ENCODE data around the gene MAGOH.

The MAGOH gene

DNA sequence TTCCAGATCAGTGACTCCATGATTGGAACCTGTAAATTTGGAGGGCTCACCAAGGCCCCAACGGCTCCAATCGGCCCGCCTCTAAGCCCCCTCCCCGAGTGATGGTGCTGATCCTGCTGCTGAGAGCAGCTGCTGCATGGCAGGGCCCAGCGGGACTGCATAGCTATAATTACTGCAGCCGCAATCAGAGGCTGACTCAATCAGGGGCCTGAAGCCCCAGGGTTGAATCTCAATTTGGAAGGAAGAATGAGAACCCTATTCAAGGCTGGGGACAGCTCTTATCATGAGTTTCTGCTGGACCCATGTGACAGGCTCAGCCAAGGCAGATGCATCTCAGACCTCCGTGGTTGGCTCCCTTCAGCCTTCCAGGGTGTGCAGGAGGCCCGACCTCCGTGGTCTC is 42.8 kb upstream of the MAGOH start:
- DNase-seq (ENCODE audit: low read depth, low spot score) = no peak
- no peak for TF ChIP-seq CTCF (IDR thresholded peaks at IDR 0.05; ENCODE audit: insufficient read depth, low read length, missing control alignments)
- no peak overlapping the region for H3K4me3 ChIP-seq (ENCODE audit: low read depth, low read length)
- ChIA-PET CTCF (interaction anchor here (6.3 to 14.0 kb wide), 4 partner anchors 11 to 192 kb away, joined by 77 to 574 read pairs (median 142); no protein-coding TSS in a partner anchor), POLR2A (no interaction called here)

GRCh38 chr1:53280496-53280895 is 42.2 kb upstream of the MAGOH start:
- no peak overlapping the region for H3K4me3 ChIP-seq (ENCODE audit: low read depth, low read length)
- no peak for TF ChIP-seq CTCF (IDR thresholded peaks at IDR 0.05; ENCODE audit: insufficient read depth, low read length, missing control alignments)
- ChIA-PET CTCF (interaction anchor here (3.0 to 14.0 kb wide), 5 partner anchors 11 to 193 kb away, joined by 11 to 574 read pairs (median 105); no protein-coding TSS in a partner anchor), POLR2A (no interaction called here)
- DNase-seq (ENCODE audit: low read depth, low spot score) = no peak

DNA sequence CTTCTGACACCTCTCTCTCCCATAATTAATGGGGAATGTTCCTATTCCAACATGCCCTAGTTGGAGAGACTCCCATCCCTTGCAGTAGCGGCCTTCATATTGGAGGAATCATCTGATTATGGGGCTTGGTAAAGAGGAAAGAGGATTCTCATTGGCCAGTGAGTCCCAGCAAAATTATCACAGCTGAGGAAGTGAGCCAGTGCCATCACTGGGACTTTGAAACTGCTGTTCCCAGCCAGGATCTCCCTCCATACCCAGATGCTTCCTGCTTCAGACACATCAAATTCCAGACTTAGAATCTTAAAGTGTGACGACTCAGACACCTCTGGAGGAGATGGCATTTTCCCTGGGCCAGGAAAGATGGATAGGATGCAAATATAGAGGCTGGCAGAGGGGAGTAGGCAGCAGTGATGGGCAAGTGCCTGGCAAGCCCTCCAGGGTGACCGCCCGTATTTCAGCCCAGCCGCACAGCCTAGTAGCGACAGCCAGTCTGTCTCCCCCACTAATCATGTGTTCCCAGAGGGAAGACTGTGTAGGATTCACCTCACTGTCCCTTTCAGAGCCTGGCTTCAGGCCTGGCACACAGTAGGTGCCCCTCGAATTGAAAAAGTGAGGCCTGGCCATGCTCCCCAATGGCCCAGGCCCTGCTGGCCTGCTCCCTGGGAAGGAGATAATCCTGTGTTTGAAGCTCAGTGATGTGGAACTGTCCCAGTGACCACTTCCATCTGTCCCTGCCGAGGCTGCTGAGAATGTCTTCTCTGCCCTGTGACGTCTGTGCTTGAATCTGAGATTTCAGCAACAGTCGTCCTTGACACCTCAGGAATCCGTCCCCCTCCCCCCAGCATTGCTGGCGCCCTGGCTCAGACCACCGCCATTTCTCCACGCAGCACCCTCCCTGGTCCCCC is 41.2 kb upstream of the MAGOH start:
- ChIA-PET CTCF (interaction anchor here (0.7 to 14.0 kb wide), 24 partner anchors 12 to 574 kb away, joined by 3 to 574 read pairs (median 10); no protein-coding TSS in a partner anchor), POLR2A (no interaction called here)
- no peak for DNase-seq (ENCODE audit: low read depth, low spot score)
- no peak overlapping the region for H3K4me3 ChIP-seq (ENCODE audit: low read depth, low read length)
- TF ChIP-seq CTCF (IDR thresholded peaks at IDR 0.05; ENCODE audit: insufficient read depth, low read length, missing control alignments) = no peak

- DNase-seq (ENCODE audit: low read depth, low spot score) = no peak
- POLR2A ChIA-PET = no interaction called here
- CTCF ChIA-PET = interaction anchor here (0.7 to 14.0 kb wide), 59 partner anchors 14 to 581 kb away, joined by 3 to 574 read pairs (median 5); partner anchors contain the start of genes DMRTB1 and MAGOH
- no peak overlapping the region for H3K4me3 ChIP-seq (ENCODE audit: low read depth, low read length)
- peak; percentile 81 for TF ChIP-seq CTCF (IDR thresholded peaks at IDR 0.05; ENCODE audit: insufficient read depth, low read length, missing control alignments)
Measured at GRCh38 chr1:53278298-53278725, 40.0 kb upstream of the MAGOH start.

- TF ChIP-seq CTCF (IDR thresholded peaks at IDR 0.05; ENCODE audit: insufficient read depth, low read length, missing control alignments) = no peak
- CTCF ChIA-PET = interaction anchor here (0.8 to 14.0 kb wide), 30 partner anchors 14 to 582 kb away, joined by 3 to 574 read pairs (median 8); no protein-coding TSS in a partner anchor
- POLR2A ChIA-PET = no interaction called here
- no peak for DNase-seq (ENCODE audit: low read depth, low spot score)
- H3K4me3 ChIP-seq (ENCODE audit: low read depth, low read length) = no peak overlapping the region
Measured at GRCh38 chr1:53277326-53277725, 39.0 kb upstream of the MAGOH start.

- DNase-seq (ENCODE audit: low read depth, low spot score) = no peak
- H3K4me3 ChIP-seq (ENCODE audit: low read depth, low read length) = no peak overlapping the region
- ChIA-PET CTCF (interaction anchor here (1.1 to 14.0 kb wide), 19 partner anchors 15 to 209 kb away, joined by 4 to 574 read pairs (median 12); no protein-coding TSS in a partner anchor), POLR2A (no interaction called here)
- no peak for TF ChIP-seq CTCF (IDR thresholded peaks at IDR 0.05; ENCODE audit: insufficient read depth, low read length, missing control alignments)
Measured at GRCh38 chr1:53276902-53277281, 38.6 kb upstream of the MAGOH start.
